Superior temporal gyrus (tissue), 1 donor: ENCODE results near the gene GDAP1L1.
A peak's percentile ranks its signal among the peaks of the same experiment; 100 is the strongest.

ENCODE experiments used
- DNase-seq: peaks from one replicate; pipeline ENCODE4 v3.0.0-alpha.2; 2016; ENCODE audit errors: extremely low spot score

GDAP1L1 gene

DNA sequence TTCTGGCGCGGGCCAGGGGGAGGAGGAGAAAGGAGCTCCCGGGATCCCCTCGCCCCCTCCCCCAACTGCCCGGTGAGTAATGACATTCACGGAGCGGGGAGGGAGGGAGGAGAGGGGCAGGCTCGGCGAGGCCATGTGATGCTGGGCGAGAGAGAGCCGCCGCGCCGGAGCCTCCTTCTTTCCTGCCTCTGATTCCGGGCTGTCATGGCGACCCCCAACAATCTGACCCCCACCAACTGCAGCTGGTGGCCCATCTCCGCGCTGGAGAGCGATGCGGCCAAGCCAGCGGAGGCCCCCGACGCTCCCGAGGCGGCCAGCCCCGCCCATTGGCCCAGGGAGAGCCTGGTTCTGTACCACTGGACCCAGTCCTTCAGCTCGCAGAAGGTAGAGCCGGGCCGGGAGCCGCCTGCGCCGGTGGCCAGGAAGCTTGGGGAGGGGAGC, at the start of gene GDAP1L1:
Gene GDAP1L1 (plus strand): TSS at position 178 of the 441 bp plus-strand sequence. CDS start 27 bp downstream, at position 205.
- peak; percentile 27 for DNase-seq

DNA sequence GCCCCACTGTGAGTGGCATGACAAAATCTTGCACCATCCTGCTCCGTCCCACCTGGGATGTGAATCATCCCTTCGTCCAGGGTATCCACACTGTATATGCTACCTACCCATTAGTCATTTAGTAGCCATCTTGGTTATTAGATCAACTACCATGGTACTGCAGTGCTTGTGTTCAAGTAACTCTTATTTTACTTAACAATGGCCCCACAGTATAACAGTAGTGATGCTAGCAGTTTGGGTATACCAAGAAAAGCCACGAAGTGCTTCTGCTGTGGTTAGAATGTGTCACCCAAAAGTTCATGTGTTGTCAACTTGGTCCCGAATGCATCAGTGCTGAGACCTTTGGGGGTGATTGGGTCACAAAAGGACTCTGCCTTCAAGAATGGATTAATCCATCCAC, 48.2 kb upstream of the GDAP1L1 start:
- no peak for DNase-seq

- DNase-seq: no peak
Measured at GRCh38 chr20:44199877-44200276, 47.2 kb upstream of the GDAP1L1 start.

DNA sequence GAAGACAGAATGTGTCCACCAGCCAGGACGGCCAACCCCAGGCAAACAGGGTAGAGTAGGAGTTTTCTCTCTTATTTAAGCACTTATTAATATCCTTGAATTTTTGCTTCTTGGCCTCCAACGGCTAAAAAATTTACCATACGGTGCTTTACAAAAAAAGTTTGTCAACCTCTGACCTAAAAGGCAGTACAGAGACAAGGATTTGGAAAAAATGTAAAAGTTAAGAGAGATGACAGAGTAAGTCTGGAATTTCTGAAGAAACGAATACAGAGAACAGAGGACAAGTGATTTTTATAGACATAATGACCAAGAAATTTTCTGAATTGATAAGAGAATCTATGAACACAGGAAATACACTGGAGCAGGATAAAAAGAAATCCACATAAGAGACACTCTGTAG, 46.7 kb upstream of the GDAP1L1 start:
- DNase-seq: no peak

- DNase-seq: no peak
Measured at GRCh38 chr20:44200983-44201382, 46.1 kb upstream of the GDAP1L1 start.

DNA sequence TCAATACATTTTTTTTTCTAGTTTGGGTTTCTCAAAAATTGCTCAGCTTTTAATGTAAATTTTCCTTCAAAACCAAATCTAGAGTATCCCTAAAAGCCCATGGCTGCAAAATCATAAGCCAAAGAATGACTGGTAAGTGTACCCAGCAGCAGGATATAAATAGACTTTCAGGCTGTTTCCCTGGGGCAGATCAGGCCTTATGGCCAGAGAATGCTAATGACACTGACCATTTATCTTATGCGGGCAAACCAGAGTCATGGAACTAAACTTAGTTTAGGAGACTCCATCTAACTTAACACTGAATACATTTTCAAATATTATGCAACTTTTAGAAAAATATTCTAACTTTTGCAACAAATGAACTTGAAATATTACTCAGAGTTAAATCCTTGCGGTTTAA, 43.9 kb upstream of the GDAP1L1 start:
- no peak for DNase-seq

GRCh38 chr20:44204156-44204831, 42.8 kb upstream of the GDAP1L1 start:
- peak; percentile 22 for DNase-seq

DNA sequence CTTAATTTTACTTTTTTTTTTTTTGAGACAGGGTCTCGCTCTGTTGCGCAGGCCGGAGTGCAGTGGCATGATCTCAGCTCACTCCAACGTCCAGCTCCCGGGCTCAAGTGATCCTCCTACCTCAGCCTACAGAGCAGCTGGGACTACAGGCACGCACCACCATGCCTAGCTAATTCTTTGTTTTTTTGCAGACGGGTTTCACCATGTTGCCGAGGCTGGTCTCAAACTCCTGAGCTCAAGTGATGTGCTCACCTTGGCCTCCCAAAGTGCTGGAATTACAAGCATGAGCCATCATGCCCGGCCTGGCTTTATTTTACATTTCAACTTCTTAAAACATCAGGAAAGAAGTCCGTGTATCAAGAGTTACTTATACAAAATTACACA, 42.3 kb upstream of the GDAP1L1 start:
- DNase-seq: no peak

- no peak for DNase-seq
Measured at GRCh38 chr20:44206132-44206531, 41.0 kb upstream of the GDAP1L1 start.

GRCh38 chr20:44207126-44207723, 39.9 kb upstream of the GDAP1L1 start:
- DNase-seq: no peak

DNA sequence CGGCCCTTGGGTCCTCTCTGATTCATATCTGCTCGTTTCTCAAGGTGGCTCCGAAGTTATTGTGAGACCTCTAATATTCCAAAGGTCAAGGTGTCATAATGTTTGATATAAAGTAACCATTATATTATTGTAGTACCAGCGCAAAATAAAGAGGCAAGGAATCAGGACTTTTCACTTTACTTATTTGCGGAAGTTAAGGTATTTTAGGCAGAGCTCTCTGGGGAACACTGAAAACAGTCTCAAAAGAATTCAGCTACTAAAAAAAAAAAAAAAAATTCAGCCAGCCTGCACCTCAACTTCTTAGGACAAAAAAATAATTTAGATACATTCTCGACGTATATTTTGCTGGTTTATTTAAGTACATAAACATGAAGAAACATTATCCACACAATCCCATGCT, 38.9 kb upstream of the GDAP1L1 start:
- DNase-seq: no peak

- no peak for DNase-seq
Measured at GRCh38 chr20:44208770-44209169, 38.3 kb upstream of the GDAP1L1 start.

DNA sequence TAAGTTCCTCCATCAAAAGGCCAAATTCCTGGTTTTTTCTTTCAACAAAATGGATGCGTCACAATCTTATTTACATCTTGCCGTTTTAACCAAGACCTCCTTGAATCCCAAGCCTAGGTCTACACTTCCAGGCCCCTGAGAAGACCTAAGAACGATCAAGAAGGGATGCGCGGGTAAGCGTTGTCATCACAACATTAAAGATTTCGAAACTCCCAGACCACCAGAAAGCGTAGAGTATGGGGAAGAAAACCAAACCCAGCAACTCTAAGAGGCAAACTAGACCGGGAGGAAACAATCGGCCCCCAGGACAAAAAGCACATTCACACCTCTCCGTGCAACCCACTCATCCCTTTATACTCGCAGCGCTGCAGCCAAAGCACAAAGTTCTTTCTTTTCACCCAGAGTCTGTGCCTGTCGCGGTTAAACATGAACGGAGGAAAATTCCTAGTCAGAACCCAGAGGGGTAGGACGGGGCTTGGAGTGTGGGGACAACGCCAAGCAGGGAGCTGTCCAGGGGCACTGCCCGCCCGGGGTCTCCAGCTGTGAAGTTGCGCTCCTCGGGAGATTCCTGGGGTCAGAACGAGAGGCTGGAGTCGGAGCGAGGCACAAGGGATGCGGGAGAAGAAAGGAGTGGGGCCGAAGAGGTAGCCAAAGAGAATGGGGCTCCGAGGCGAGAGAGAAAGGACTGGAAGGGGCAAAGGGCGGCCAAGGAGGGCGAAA, 37.3 kb upstream of the GDAP1L1 start:
- no peak for DNase-seq

- DNase-seq: peak; percentile 98
Measured at GRCh38 chr20:44210406-44211176, 36.5 kb upstream of the GDAP1L1 start, which contains the start of gene OSER1. Gene OSER1, minus strand, starts transcription at chr20:44210771. Its CDS starts 3,814 bp downstream, at chr20:44206957.

- DNase-seq: peak; percentile 63
Measured at GRCh38 chr20:44211177-44212039, 35.7 kb upstream of the GDAP1L1 start.

DNA sequence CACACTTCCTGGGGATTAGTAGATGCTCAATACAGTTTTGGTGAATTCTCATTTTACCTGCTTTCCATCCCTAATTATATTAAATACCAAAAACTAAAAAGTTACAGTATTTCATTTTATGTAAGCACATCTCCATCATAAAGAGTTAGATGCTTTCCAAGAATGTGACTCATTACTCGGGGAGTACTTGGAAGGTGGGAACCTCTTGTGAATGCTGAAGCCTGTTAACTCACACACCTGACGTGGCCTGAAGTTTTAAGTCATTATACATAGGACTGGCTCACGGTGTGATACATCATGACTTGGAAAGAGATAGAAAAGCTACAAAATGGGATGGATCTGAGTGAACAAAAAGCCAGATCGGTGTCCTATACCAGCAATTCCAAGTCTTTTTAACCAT, 34.3 kb upstream of the GDAP1L1 start:
- DNase-seq: no peak

DNA sequence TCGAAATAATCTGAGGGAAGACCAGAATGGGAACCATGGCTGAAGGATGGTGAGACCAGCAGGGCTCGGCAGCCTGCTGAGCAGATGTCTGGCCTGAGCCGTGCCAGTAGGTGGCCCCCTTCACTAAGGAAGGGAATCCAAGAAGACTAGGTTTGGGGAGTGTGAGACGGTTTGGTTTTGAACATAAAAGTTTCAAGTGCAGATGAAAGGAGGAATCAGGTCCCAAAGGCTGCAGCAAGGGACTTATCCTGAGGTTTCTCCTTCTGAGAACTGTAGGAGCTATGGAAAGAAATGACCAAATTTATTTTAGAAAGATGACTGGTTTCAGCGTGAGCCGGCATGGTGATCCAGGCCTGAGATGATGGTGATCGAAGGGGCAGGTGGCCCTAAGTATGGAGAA, 32.0 kb upstream of the GDAP1L1 start:
- DNase-seq: peak; percentile 82

DNA sequence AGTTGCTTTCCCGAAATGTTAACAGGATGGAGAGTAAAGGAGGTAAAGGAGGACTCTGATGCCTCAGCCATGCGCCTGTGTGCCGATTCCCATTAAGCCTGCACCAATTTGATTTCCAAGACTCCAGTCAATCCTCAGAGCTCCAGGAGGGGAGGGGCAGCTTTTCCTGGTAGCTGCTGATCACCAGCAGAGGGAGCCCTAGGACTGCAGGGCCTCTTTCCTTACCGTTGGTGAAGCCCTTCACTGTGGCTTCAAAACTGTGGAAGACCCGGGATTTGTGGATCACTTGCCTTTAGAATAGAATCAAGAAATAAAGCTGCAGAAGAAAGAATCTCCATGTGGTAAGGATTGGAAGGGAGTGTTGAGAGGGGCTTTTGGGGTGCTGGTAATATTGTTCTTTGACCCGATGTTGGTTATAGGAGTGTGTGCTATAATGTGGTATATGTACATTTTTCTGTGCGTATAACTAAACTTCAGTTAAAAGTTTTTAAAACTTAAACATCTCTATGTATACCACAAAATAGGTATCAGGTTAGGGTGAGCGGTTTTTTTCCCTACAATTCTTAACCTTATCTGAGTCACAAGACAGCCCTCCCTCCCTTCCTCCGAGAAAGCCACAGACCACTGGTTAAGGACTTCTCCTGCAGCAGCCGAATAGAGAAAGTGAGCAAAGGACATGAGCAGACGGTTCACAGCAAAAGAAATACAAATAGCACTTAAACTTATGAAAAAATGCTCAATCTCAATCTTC, 29.6 kb upstream of the GDAP1L1 start:
- peak; percentile 81 for DNase-seq

DNA sequence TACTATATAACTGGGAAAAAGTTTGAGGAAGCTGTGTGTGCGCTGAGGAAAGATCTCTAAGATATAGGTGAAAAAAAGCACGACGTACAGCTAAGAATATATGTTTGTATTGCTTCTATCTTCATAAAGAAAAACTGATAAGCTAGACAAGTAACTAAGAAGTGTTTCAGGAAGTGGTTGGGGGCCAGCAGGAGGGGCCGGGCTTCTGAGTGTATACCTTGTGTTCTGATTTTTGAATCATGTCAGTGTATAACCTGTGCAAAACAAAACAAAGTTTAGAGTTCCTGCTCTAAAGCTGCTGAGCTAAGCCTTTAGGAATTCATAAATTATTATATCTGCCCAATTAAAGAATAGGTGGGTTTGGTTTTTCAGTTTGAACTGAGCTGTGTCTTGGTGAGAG, 28.7 kb upstream of the GDAP1L1 start:
- no peak for DNase-seq

DNA sequence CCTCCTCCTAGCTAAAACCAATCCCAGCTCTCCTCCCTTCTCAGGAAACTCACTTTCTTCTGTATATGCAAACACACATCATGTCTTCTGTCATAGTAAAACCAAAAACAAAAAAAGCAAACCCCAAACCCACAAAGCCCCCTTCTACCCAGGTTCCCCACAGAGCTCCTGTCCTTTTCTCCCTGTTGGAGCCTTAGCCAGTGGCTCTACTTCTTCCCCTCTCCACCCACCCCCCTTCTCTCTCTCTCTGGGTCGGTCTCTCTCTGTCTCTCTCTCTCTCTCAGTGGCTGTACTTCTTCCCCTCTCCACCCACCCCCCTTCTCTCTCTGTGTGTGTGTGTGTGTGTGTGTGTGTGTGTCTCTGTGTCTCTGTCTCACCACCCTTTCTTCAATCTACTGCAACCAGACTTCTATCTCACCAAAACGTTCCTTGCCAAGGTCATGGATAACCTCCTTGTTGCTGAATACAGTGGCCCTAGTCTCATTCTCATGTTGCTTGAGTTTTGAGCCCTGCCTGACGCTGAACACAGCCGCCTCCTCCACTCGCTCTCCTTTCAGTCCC, 27.9 kb upstream of the GDAP1L1 start:
- DNase-seq: no peak
